ENCODE results near the gene EPN2. TPM values are rescaled to one million over a fixed set of nuclear protein-coding genes. Genes with fewer than 3 reads are reported as not detected.

EPN2 gene
- total and polyA plus RNA-seq, 9 donors, result 21.6 to 68.9 (median 52.7) TPM

DNA sequence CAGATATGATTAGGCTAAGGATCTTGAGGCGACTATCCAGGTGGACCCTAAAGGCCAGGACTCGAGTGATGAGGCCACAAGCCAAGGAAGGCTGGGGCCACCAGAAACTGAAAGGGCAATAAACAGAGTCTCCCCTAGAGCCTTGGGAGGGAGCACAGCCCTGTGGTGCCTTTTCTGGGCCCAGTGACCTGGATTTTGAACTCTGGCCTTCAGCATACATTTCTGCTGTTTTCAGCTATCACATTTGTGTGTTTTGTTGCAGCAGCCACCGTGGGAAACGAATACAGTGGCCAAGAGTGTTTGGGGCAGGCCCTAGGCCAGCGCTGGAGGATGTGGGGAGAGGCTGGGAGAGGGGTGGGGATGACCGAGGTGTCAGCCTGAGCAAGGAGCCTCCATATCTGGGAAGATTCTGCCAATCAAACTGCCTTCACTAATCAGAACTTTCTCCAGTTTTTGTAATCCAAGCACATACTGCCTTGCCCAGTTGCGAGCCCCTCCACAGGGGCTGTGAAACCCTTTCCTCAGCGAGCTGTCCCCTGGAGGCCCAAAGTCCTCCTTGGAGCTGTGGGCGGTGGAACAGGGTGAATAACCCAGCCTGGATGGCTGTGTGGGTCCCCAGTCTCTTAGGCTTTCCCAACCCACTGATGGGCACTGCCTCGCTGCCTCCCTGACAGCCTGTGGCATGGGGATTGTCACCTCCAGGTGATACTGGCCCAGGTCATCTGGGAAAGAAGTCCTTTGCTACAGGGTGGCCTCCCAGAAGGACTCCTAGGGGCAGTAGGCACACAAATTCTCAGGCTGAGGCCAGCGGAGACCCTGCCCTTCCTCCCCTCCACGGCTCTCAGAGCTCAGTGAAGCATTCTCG lies 108.6 kb downstream of the EPN2 start:
- Histone ChIP-seq H3K36me3 (no peaks in the 10 kb centered on the region), H3K4me3 (no peak overlapping the region), H3K4me1 (ENCODE audit: insufficient read depth) (peaks cover 14% of the 10 kb centered on the region), H3K27me3 (no peaks in the 10 kb centered on the region), H3K9me3 (no peaks in the 10 kb centered on the region), H3K27ac (peak overlapping the region; percentile 40 to 82)
- intact Hi-C loops (cut with DNase I), result no loop called here
- peak in 2 of 5 donors; percentile 11 to 34 for DNase-seq
- no peak for TF ChIP-seq POLR2A (IDR thresholded peaks at IDR 0.05)
- TF ChIP-seq EP300 (IDR thresholded peaks at IDR 0.05), result no peak
- TF ChIP-seq, protein P1, sequence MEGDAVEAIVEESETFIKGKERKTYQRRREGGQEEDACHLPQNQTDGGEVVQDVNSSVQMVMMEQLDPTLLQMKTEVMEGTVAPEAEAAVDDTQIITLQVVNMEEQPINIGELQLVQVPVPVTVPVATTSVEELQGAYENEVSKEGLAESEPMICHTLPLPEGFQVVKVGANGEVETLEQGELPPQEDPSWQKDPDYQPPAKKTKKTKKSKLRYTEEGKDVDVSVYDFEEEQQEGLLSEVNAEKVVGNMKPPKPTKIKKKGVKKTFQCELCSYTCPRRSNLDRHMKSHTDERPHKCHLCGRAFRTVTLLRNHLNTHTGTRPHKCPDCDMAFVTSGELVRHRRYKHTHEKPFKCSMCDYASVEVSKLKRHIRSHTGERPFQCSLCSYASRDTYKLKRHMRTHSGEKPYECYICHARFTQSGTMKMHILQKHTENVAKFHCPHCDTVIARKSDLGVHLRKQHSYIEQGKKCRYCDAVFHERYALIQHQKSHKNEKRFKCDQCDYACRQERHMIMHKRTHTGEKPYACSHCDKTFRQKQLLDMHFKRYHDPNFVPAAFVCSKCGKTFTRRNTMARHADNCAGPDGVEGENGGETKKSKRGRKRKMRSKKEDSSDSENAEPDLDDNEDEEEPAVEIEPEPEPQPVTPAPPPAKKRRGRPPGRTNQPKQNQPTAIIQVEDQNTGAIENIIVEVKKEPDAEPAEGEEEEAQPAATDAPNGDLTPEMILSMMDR (IDR thresholded peaks at IDR 0.05), result no peak
- 82 to 86% (median 85%) methylated on average over 10 to 13 of the region's 13 CpGs for WGBS, 3 donors

DNA sequence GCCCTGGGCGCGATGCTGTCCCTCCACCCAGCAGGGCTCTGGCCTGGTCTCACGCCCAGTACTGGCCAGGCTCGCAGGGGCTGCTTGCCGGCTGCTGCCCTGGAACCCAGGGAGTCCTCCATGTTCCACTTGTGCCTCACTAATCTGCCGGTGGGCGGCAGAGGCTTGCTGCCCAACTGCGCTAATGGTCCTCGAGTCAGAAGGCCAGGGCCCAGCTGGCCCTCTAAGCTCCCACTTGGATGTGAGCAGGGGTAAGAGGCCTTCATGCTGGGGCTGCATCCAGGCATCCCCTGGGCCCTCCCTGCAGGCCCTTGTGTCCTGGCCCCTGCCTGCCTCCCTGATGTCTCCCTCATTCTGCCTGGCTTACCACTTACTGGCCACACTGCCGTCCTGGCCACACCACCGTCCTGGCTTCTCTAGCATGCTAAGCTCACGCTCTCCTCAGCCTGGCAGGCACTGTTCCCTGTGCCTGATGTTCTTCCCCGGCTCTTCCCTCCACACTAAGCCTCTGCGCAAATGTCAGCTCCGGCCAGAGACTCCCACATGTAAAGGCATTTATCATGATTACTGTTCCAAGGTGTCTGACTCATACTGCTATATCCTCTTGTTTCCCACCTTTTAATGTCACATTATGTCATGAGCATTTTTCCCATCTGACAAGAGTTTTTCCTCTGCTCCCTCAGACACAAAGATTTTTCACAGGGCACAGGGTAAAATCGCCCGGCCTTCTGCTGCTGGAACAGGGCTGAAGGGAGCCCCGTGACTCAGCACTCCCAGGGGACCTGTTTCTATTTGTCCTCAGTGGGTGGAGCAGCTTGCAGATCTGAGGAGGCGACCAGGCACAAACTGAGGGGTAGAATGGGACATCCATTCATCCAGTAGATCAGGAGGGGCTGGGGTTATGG lies 109.4 kb downstream of the EPN2 start:
- peak in 4 of 5 donors; percentile 52 to 78 (median 67) for DNase-seq
- H3K36me3 ChIP-seq, result no peaks in the 10 kb centered on the region
- H3K4me1 ChIP-seq (ENCODE audit: insufficient read depth), result peaks cover 13% of the 10 kb centered on the region
- H3K27me3 ChIP-seq, result no peaks in the 10 kb centered on the region
- peak overlapping the region; percentile 40 to 82 for H3K27ac ChIP-seq
- no peak overlapping the region for H3K4me3 ChIP-seq
- no peaks in the 10 kb centered on the region for H3K9me3 ChIP-seq
- WGBS, 3 donors, result 16 to 44% (median 35%) methylated on average over 13 to 19 of the region's 19 CpGs
- intact Hi-C loops (cut with DNase I), result no loop called here
- TF ChIP-seq POLR2A (IDR thresholded peaks at IDR 0.05), result no peak

DNA sequence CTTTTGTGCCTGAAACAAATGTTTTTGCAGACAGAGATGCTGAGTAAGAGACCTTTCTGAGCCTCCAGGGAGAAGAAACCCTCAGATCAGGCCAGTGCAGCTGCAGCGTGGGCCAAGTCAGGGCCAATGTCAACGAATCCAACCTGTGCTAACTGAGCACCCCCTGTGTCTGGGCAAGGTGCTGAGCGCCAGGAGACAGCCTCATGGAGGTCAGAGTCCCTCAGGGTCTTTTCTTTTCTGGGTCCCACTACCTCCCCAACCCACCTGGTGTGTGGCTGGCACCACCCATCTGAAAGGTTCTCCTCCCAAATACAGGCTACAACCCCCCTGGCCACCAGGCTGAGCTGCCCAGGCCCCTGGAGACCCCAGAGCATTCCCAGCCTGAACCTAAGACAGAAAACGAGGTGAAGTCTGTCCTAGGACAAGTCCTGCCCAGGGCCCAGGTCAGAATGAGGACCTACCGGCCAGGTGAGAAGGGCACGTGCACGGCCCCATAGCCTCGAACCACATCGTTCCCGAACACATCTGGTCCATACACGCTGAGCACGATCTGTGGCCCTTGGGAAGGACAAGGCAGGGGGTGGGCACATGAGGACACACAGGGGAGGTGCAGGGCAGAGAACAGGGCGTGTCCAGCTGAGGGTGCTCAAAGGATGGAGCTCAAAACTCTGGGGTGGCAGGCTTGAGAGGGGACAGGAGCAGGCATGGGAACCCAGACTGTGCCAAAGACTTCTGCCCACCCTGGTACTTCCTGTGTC lies 110.3 kb downstream of the EPN2 start:
- DNase-seq, result peak in 3 of 5 donors; percentile 18 to 36 (median 21)
- WGBS, 3 donors, result 79 to 92% (median 90%) methylated on average over 13 of the region's 13 CpGs
- intact Hi-C loops (cut with DNase I), result no loop called here

DNA sequence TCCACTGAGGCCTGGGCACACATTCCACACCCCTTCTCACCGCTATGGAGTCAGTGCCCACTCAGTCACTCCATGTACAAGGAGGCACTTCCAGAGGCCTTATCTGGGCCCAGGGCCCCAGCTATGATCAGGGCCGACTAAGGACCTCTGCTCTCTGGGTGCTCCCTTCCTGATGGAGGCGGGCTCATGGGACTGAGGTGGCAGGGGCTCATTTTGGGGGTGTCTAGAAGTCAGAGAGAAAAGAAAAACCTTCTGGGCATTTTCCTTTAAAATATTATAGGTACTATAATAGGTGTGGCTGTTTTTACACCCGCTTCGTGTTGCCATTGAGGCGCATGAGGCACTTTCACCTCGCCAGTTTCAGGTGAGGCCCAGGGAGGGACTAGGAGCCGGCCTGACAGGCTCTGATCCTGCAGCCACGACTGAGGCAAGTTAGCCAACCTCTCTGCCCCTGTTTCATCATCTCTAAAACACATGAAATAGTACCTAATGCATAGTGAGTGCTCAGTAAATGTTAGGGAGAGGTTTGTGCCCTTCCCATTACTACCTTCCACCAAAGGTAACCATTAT lies 111.0 kb downstream of the EPN2 start:
- H3K36me3 ChIP-seq, result no peaks in the 10 kb centered on the region
- no peaks in the 10 kb centered on the region for H3K27me3 ChIP-seq
- intact Hi-C loops (cut with DNase I), result no loop called here
- no peak overlapping the region for H3K27ac ChIP-seq
- peaks cover 3% of the 10 kb centered on the region for H3K4me1 ChIP-seq (ENCODE audit: insufficient read depth)
- peak in 2 of 5 donors; percentile 13 to 19 for DNase-seq
- no peak overlapping the region for H3K4me3 ChIP-seq
- WGBS, 3 donors, result 90 to 94% (median 90%) methylated on average over 9 of the region's 9 CpGs
- H3K9me3 ChIP-seq, result no peaks in the 10 kb centered on the region
- no peak for TF ChIP-seq POLR2A (IDR thresholded peaks at IDR 0.05)
- TF ChIP-seq EP300 (IDR thresholded peaks at IDR 0.05), result no peak
- TF ChIP-seq, protein P1 (IDR thresholded peaks at IDR 0.05), result no peak

More for the DNA sequence above, 110.3 kb downstream of the EPN2 start:
- peaks cover 4% of the 10 kb centered on the region for H3K4me1 ChIP-seq (ENCODE audit: insufficient read depth)
- H3K27ac ChIP-seq, result peak overlapping the region in 1 of 2 donors; percentile 82
- no peaks in the 10 kb centered on the region for H3K27me3 ChIP-seq
- no peak overlapping the region for H3K4me3 ChIP-seq
- no peak for TF ChIP-seq EP300 (IDR thresholded peaks at IDR 0.05)
- no peak for TF ChIP-seq POLR2A (IDR thresholded peaks at IDR 0.05)
- TF ChIP-seq, protein P1 (IDR thresholded peaks at IDR 0.05), result no peak
- H3K9me3 ChIP-seq, result no peaks in the 10 kb centered on the region
- no peaks in the 10 kb centered on the region for H3K36me3 ChIP-seq
